SW480 (cell line): ENCODE results near the gene DPP6.
A peak's percentile ranks its signal among the peaks of the same experiment; 100 is the strongest.

Experiments
- DNase-seq: peaks from one replicate; pipeline ENCODE4 v3.0.0-alpha.2; 2016; ENCODE audit warnings: low spot score

Gene DPP6

DNA sequence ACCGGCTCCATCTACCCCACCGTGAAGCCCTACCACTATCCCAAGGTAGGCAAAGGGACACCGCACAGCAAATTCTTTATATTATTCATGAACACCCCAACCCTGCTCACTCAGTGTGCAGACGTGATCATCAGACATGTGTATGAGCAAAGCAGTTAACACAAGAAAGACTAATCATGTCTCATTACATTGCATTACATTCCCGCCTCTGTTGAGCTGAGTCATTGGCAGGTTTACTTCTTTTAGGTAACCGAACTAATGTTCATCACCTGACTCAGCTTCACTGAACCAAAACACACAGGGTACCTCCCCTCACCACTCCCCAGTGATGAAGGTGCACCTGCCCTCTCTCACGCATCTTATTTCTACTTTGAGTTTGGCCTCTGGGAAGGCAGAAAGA, 717.3 kb downstream of the DPP6 start:
- no peak for DNase-seq

DNA sequence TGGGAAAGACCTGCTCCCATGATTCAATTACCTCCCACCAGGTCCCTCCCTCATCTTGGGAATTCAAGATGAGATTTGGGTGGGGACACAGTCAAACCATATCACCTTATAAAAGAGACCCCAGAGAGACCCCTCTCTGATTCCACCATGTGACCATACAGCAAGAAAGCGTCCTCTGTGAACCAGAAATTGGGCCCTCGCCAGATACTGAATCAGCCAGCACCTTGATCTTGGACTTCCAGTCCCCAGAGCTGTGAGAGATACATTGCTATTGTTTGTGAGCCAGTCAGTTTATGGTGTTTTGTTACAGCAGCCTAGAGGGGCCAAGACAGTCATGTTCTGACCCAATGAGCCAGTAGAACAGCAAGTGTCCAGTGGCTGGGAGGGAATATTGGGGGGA, 718.2 kb downstream of the DPP6 start:
- DNase-seq = no peak

GRCh38 chr7:154770962-154771361, 718.8 kb downstream of the DPP6 start:
- no peak for DNase-seq

GRCh38 chr7:154774303-154774969, 722.2 kb downstream of the DPP6 start:
- DNase-seq = no peak

- no peak for DNase-seq
These were observed 723.5 kb downstream of the DPP6 start for GRCh38 chr7:154775681-154776080.

DNA sequence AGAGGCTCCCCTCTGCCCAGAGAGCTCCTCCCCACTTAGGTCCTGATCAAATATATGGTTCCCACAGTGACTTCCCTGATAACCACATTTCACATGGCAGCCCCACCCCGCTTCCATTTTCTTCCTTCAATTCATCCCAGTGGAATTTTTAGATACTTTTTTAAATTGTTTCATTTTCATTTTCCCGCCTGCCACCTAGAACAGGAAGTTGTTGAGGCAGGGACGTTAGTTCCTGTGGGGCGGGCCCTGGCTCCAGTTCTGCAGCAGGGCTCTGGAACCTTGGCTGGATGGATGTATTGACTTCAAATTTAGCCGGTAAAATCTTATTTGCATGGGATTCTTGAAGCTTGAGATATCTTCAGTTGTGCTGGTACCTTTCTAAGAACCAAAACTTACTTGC, 724.2 kb downstream of the DPP6 start:
- DNase-seq = no peak

DNA sequence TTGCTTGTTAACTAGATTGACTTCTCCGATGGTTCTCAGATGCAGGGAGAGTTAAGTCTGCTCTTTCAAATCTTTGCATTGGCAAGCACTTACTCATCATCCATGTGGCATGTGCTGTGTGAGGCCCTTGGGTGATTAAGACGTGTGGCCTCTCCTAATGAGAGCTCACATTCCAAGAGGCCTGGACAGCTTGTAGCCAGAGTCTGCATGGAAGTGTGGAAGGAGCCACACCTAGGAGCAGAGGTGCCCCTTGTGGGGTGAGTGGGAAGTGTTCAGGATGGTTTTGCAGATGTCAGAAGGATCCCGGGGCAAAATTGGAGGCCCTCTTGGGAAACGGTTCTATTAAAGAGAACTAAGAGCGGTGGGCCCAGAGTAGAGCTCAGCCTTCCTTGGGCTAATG, 724.8 kb downstream of the DPP6 start:
- peak; percentile 28 for DNase-seq

GRCh38 chr7:154777489-154777888, 725.3 kb downstream of the DPP6 start:
- DNase-seq = no peak

- DNase-seq = no peak
These were observed 725.7 kb downstream of the DPP6 start for GRCh38 chr7:154777908-154778307.

DNA sequence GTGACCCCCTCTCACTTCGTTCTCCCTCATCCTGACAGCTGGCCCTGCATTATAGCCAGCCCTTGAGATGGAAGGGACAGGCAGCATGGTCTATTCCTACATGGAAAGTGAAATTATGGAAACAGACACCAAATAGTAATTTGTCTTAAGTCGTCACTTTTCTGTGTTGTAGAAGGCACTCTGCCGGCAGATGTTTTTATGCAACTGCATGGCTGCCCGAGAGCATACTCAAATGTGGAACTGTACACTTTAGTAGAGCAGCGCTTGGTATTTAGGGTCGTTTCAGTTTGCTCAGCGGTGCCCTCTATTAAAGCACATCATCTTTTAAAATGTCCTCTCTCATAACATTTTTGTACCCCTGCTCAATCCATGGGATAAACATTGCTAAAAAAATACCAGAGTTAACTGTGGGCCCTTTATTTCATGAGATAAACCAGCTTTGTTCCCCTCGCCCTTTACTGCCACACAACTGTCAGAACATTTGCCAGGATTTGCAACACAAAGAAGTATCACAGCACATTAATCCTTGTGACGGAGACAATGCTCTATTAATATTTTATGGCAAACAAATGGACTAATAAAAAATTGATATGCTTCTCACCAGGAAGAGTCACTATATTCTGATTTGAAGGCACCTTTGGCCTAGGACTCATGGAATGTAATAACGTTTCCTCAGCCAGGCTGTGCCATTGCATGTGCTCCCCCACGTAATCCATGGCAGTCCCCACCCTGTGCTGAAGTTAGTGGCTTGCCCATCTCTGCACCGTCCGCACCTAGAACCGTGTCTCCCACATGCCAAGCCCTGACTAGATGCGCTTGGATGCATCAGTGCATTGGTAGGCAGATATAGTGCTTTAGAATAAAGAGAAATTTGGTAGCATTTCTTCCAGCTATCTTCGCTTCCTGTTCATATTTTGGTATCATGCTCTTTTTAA, 729.4 kb downstream of the DPP6 start:
- no peak for DNase-seq

DNA sequence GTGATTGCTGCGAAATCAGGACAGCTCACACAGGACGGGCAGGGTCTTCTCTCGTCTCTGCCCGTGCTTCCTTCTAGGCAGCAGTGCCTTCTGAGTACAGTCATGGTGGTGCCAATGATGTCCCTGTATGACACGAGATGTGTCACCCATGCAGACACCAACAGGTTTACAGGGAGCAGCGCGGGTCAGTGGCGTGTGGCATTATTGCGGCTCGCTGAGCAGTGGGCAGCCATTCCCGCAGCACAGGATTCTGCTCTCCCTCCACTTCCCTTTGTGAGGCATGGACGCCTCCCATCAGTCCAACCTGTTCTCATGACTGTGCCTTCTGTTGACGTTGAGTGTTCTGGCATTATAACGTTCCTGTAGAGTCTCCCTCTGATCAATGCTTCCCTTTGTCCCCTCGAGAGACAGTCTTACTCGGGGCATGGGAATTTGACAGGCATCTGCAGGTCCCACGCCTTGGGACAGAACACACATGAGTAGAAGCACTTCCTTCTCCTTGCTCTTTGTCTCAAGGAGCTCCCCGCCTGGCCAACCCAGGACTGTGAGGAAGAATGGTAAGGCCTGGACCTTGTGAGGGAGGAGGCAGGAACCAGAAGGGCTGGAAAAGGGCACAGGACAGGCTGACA, 731.2 kb downstream of the DPP6 start:
- no peak for DNase-seq

DNA sequence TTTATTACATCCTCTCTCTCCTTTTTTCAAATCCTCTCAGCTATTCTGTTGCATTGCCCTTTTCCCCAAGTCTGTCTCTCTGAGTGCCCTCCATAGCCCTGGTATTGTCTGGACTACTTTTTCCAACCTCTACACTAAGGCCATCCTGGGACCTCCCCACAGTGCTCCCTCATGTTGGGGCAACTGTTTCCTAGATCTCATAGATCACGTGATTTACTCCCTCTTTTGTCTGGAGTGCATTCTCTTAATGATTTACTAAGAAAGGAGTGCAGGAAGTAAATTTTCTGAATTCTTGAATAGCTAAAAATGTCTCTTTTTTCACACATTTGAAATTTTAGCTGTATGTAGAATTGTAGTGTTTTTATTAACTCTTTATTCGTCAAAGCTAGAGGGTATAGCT, 733.7 kb downstream of the DPP6 start:
- DNase-seq = no peak

- DNase-seq = peak; percentile 36
These were observed 737.2 kb downstream of the DPP6 start for GRCh38 chr7:154789404-154789803.

DNA sequence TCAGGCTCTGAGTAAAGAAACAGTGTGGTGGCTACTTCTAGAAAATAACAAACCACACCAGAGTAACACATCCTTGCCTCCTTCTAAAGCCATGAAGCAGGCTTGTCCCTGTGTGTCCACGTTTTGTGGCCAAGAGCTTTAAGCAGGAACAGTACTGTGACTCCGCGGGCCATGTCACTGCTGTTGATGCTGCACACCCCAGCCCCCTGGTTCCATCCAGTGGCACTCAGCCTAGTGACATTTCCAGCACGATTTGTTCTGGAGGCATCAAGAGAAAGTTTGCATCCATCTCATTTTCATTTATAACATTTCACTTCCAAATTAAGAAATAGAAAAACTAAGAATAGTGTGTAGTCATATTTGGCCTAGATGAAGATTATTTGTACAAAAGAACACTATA, 739.4 kb downstream of the DPP6 start:
- DNase-seq = no peak

- DNase-seq = no peak
These were observed 740.3 kb downstream of the DPP6 start for GRCh38 chr7:154792436-154793055.

- no peak for DNase-seq
These were observed 742.1 kb downstream of the DPP6 start for GRCh38 chr7:154794147-154794780.

DNA sequence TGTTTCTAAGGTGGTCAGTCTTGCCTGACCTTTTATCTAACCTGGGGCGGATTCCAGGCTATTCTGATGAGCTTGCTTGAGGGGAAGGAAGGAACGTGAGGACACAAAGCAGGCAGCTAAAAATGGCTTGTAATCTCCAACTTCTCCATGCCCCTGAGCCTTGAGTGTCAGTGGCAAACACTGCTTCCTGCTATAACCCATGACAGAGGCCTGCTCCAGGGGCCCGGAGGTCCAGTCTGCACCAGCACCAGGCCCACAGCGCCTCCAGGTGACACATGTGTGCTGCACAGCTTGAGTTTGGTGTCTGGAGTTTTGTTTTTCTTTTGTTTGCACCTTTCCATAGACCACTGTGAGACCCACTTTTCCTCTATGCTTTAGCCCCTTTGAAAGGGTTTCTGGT, 742.8 kb downstream of the DPP6 start:
- DNase-seq = no peak

- no peak for DNase-seq
These were observed 743.2 kb downstream of the DPP6 start for GRCh38 chr7:154795437-154795836.

- no peak for DNase-seq
These were observed 752.3 kb downstream of the DPP6 start for GRCh38 chr7:154804449-154804848.

DNA sequence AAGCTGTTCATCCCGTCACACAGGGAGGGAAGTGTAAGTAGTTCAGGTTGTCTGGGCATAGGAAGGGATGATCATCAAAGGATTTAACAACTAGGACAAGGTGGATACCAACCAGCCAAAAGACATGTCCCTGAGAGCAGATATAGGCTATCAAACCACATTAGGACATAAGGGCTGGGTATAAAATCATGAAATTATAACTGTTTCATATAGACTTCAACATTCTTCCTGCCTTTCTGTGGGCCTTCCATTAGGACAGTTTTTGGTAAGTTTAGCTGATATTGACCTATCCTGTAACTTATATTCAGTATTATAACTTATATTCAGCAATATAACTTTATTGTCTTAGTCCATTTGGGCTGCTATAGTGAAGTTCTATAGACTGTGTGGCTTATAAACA, 759.8 kb downstream of the DPP6 start:
- no peak for DNase-seq

DNA sequence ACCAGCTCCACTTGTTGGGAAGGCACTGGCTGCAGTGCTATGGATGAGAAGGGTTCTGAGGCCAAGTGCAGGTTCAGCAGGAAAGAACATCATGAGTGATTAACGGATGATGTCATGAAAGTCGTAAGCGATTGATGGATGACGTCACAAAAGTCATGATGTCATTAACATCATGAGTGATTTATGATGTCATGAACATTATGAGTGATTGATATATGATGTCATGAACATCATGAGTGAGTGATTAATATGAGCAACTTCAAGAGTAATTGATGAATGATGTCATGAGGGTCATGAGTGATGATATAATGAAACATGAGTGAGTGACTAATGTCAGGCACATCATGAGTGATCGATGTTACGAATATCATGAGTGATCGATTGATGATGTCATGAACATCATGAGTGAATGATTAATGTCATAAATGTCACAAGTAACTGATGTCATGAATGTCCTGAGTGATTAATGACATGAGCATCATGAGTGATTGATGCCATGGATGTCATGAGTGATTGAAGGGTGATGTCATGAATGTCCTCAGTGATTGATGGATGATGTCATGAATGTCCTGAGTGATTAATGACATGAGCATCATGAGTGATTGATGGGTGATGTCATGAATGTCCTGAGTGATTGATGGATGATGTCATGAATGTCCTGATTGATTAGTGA, 765.2 kb downstream of the DPP6 start:
- DNase-seq = no peak

DNA sequence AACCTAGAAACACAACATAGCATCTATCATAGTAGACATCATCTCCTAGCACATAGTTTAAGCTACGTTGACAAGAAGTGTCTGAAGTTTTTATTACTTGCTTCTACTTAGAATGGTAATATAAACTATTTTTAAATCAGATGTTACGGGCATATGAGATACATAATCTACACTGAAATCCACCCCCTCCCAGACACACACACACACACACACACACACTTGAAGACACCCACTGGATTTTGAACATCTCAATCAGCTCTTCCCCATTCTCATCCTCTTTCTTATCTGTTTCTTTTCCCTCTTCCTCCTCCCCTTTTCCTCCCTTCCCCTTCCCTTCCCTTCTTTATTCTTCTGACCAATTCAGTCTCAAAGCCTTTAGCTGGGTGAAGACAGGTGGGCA, 774.8 kb downstream of the DPP6 start:
- DNase-seq = no peak
